ENCODE results near the gene OAT. TPM values are rescaled to one million over a fixed set of nuclear protein-coding genes. Genes with fewer than 3 reads are reported as not detected.

Gene OAT
- total and polyA plus RNA-seq, 2 donors from 2014 or later = 44.1 to 76.6 TPM

DNA sequence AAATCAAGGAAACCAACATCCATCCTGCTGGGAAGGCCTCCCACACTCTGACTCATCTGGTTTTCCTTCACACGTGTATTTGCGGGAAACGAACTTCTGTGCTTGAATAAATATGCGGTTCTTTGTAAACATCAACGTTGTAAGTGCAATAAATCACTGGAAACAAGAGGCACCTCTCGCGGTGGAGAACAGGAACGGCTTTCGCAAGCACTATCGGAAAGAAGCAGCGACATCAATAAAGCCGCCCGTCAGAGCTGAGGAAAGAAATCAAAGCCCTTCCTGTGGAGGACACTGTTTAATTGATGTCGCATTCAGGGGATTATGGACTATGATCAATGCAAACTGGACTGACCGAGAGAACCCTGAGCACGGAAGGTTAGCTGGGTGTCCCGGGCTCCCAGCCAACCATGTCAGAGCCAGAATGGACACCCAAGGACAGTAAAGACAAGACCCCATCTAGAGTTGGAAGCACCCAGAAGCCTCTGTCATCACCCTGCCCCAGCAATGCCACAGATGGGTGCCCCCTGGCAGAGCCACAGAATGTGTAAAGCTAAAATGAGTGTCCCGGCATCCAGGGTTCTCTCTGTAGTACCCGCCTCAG lies 37.6 kb downstream of the OAT start:
- TF ChIP-seq, protein P1, sequence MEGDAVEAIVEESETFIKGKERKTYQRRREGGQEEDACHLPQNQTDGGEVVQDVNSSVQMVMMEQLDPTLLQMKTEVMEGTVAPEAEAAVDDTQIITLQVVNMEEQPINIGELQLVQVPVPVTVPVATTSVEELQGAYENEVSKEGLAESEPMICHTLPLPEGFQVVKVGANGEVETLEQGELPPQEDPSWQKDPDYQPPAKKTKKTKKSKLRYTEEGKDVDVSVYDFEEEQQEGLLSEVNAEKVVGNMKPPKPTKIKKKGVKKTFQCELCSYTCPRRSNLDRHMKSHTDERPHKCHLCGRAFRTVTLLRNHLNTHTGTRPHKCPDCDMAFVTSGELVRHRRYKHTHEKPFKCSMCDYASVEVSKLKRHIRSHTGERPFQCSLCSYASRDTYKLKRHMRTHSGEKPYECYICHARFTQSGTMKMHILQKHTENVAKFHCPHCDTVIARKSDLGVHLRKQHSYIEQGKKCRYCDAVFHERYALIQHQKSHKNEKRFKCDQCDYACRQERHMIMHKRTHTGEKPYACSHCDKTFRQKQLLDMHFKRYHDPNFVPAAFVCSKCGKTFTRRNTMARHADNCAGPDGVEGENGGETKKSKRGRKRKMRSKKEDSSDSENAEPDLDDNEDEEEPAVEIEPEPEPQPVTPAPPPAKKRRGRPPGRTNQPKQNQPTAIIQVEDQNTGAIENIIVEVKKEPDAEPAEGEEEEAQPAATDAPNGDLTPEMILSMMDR (IDR thresholded peaks at IDR 0.05; ENCODE audit: borderline replicate concordance, extremely low read depth, insufficient read depth) = no peak
- intact Hi-C loops (cut with DNase I) = no loop called here

DNA sequence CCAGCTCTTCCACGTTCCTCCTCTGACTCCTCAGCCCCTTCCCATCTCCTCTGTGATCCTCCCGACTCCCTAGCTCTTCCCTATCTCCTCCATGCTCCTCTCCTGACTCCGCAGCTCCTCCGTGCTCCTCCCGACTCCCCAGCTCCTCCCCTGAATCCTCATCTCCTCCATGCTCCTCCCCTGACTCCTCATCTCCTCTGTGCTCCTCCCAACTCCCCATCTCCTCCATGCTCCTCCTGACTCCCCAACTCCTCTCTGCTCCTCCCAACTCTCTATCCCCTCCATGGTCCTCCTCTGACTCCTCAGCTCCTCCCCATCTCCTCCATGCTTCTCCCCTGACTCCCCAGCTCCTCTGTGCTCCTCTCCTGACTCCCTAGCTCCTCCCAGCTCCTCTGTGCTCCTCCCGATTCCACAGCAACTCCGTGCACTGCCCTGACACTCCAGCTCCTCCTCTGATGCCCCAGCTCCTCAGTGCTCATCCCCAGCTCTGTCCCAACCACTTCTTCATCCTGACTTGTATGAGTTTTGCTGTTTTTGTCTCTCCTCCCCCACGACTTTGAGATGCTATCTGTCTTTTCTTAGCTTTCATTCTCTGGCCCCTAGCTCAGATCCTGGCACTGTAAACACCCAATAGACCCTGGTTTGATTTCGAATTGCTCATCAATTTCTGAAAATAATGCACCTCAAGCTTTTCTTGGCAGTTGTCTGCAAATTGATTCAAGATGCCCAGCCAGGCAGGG lies 38.3 kb downstream of the OAT start:
- TF ChIP-seq, protein P1 (IDR thresholded peaks at IDR 0.05; ENCODE audit: borderline replicate concordance, extremely low read depth, insufficient read depth) = no peak
- H3K9ac ChIP-seq (ENCODE audit: low read length in 3 of 3) = no peak overlapping the region
- H3K9me3 ChIP-seq (ENCODE audit: control insufficient read depth in 2 of 3, insufficient read depth in 1 of 3, low read length in 3 of 3) = no peaks in the 10 kb centered on the region
- no peaks in the 10 kb centered on the region for H3K36me3 ChIP-seq (ENCODE audit: control insufficient read depth in 2 of 3, insufficient read depth in 3 of 3, low read length in 3 of 3)
- H3K4me1 ChIP-seq (ENCODE audit: control insufficient read depth in 2 of 3, insufficient read depth in 2 of 3, low read depth in 1 of 3, low read length in 3 of 3) = no peaks in the 10 kb centered on the region
- DNase-seq (no peak), FAIRE-seq (no peak)
- intact Hi-C loops (cut with DNase I) = no loop called here
- no peak overlapping the region for H3K4me3 ChIP-seq (ENCODE audit: low read length in 3 of 3)
- no peak overlapping the region for H3K27ac ChIP-seq (ENCODE audit: low read depth in 2 of 2, low read length in 2 of 2)
- H3K27me3 ChIP-seq (ENCODE audit: control insufficient read depth, insufficient read depth, low read length) = peaks cover 4% of the 10 kb centered on the region

More for the DNA sequence above, 37.6 kb downstream of the OAT start:
- H3K27me3 ChIP-seq (ENCODE audit: control insufficient read depth, insufficient read depth, low read length) = peaks cover 4% of the 10 kb centered on the region
- H3K4me3 ChIP-seq (ENCODE audit: low read length in 3 of 3) = no peak overlapping the region
- DNase-seq = no peak
- no peak for FAIRE-seq
- H3K9me3 ChIP-seq (ENCODE audit: control insufficient read depth in 2 of 3, insufficient read depth in 1 of 3, low read length in 3 of 3) = no peaks in the 10 kb centered on the region
- H3K9ac ChIP-seq (ENCODE audit: low read length in 3 of 3) = no peak overlapping the region
- no peaks in the 10 kb centered on the region for H3K36me3 ChIP-seq (ENCODE audit: control insufficient read depth in 2 of 3, insufficient read depth in 3 of 3, low read length in 3 of 3)
- no peak overlapping the region for H3K27ac ChIP-seq (ENCODE audit: low read depth in 2 of 2, low read length in 2 of 2)
- no peaks in the 10 kb centered on the region for H3K4me1 ChIP-seq (ENCODE audit: control insufficient read depth in 2 of 3, insufficient read depth in 2 of 3, low read depth in 1 of 3, low read length in 3 of 3)

DNA sequence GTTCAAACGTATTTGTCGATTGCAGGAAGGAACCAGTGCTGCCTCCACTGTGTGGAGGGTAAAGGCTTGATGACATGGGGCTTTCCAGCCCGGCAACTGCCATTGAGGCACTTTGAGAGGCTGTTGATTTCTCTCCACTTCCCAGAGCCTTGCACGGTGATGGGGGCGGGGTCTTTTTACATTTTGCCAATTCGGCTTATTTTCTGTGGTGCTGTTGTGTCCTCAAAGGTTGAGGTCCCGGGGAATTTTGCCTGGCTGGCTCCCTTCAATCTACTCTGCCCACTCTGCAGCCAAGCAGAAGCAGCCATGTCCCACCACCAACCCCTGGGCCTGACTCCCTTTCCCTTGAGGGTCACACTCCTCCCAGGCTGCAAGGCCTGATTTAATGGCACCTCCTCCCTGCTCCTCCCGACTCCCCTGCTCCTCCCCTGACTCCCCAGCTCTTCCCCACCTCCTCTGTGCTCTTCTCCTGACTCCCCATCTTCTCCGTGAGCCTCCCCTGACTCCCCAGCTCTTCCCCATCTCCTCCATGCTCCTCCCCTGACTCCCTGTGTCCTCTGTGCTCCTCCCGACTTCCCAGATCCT lies 39.0 kb downstream of the OAT start:
- Histone ChIP-seq H3K27ac (ENCODE audit: low read depth in 2 of 2, low read length in 2 of 2) (no peak overlapping the region), H3K36me3 (ENCODE audit: control insufficient read depth in 2 of 3, insufficient read depth in 3 of 3, low read length in 3 of 3) (no peaks in the 10 kb centered on the region), H3K9me3 (ENCODE audit: control insufficient read depth in 2 of 3, insufficient read depth in 1 of 3, low read length in 3 of 3) (no peaks in the 10 kb centered on the region), H3K4me3 (ENCODE audit: low read length in 3 of 3) (no peak overlapping the region), H3K4me1 (ENCODE audit: control insufficient read depth in 2 of 3, insufficient read depth in 2 of 3, low read depth in 1 of 3, low read length in 3 of 3) (no peaks in the 10 kb centered on the region), H3K9ac (ENCODE audit: low read length in 3 of 3) (no peak overlapping the region), H3K27me3 (ENCODE audit: control insufficient read depth, insufficient read depth, low read length) (peaks cover 4% of the 10 kb centered on the region)
- FAIRE-seq (no peak), DNase-seq (no peak)
- intact Hi-C loops (cut with DNase I) = no loop called here
- TF ChIP-seq, protein P1 (IDR thresholded peaks at IDR 0.05; ENCODE audit: borderline replicate concordance, extremely low read depth, insufficient read depth) = no peak

Data from kidney (tissue), 14 donors.